ENCODE measurements around the gene KCNK4.

- TF ChIP-seq CTCF (IDR thresholded peaks at IDR 0.05) (no peak), POLR2A (IDR thresholded peaks at IDR 0.05) (no peak)
These were observed 30.9 kb upstream of the KCNK4 start for GRCh38 chr11:64260147-64260708.
